A549 treated with CpdA at 1 μM for 4 hours (cell line): ENCODE measurements around the gene ALG9. TPM values are rescaled to one million over a fixed set of nuclear protein-coding genes. Genes with fewer than 3 reads are reported as not detected.

Experiments used
- total RNA-seq: library from RNA; stranded (reverse); fragments of 200-300 nt; extraction: Qiagen RNA extraction; gene quantifications from 5 replicates; pipeline ENCODE4 v1.2.3, GENCODE V29; 2022; ENCODE audit warnings: low read depth

Gene ALG9, protein sequence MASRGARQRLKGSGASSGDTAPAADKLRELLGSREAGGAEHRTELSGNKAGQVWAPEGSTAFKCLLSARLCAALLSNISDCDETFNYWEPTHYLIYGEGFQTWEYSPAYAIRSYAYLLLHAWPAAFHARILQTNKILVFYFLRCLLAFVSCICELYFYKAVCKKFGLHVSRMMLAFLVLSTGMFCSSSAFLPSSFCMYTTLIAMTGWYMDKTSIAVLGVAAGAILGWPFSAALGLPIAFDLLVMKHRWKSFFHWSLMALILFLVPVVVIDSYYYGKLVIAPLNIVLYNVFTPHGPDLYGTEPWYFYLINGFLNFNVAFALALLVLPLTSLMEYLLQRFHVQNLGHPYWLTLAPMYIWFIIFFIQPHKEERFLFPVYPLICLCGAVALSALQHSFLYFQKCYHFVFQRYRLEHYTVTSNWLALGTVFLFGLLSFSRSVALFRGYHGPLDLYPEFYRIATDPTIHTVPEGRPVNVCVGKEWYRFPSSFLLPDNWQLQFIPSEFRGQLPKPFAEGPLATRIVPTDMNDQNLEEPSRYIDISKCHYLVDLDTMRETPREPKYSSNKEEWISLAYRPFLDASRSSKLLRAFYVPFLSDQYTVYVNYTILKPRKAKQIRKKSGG
- 18.5 to 24.5 TPM (median 19.5 TPM) in 5 replicates for total RNA-seq

DNA sequence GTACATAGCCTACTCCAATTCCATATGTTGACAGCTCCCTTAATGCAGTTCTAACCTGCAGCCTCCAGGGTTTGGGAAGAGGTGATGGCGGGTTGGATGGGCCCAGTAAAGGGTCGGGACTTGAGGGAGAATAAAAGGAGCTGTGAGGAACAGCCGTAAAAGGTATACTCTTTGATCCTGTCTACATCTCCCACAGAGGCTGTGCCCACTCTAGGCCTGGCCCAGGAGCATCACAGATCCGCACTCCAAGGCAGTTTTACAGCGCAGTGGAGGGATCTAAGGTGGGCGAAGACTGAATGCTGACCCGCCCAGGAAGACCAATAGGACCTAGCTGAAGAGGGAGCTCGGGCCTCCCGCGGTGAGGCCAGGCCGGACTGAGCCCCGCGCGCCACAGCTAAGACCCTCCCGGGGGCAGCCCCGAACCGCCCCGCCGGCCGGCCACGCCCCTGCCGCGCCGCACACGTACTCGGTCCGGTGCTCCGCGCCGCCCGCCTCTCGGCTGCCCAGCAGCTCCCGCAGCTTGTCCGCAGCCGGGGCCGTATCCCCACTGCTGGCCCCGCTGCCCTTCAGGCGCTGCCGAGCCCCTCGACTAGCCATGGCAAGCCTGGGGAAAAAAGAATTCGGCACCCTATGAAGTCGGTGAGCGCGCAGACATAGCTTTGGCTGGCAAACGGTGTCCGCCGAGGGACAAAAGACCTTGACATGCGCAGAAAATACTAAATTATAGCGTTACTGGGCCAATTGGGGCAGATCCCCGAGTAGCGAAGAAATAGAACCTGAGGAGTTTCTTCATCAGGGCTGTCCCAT, at the start of gene ALG9:
TSS of gene ALG9 (minus strand) at position 696 of the 807 bp plus-strand sequence. CDS start at position 597, 99 bp downstream.

DNA sequence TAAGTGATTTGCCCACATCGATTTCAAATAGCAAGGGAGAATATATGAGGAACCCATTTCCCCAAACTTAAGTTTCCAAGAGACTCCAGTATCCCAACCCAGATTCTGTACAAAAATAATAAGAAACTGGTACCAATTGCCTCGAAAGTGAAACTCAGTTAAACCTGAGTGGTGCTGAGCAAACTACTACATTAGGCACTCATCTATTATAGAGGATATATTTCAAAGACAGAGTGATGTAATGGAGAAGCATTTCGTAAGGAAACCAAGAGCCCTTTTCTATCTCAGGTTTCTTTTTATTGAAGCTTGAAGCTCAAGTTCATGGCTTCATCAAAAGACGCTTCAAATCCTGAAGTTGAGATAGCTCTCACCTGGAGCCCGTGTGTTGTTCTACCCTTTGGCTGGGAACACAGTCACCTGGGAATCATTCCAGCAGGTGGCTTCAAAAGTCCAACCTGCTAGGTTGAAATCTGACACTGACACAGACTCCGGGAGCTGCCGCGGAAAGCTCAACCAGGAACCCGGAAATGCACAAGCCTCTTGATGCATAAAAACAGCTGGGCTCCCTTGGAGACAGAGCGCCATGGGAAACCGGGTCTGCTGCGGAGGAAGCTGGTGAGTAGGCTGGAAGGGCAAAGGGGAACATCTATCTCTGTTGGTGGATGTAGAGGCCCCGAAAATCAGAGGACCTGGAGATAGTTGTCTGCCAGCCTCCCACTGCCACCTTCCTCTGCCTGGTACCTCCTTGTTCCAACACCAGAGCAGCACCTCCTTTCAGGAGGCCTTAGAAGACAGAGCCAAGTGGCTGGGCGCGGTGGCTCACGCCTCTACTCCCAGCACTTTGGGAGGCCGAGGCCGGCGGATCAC, 47.2 kb upstream of the ALG9 start, which contains the start of gene C11orf52:
TSS of gene C11orf52 (plus strand) at position 524 of the 867 bp plus-strand sequence. CDS start at position 584, 60 bp downstream.

DNA sequence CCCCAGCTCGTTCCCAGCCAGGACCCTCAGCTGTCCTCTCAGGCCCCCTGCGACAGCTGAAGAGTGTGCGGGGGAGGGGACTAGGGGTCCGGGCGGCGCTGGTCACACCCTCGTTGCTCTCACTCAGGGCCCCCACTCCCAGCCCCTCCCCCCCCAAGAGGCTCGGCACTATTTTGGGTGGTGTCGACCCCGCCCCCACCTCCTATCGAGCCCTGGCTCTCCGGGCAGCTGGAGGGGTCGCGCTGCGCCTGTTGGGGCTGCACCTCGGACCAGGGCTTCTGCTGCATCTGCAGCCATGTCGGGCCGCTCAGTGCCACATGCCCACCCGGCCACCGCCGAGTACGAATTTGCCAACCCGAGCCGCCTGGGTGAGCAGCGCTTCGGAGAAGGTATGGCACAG, 41.2 kb upstream of the ALG9 start, which contains the start of gene HSPB2:
TSS of gene HSPB2 (plus strand) at position 200 of the 400 bp plus-strand sequence. CDS start at position 296, 96 bp downstream.

DNA sequence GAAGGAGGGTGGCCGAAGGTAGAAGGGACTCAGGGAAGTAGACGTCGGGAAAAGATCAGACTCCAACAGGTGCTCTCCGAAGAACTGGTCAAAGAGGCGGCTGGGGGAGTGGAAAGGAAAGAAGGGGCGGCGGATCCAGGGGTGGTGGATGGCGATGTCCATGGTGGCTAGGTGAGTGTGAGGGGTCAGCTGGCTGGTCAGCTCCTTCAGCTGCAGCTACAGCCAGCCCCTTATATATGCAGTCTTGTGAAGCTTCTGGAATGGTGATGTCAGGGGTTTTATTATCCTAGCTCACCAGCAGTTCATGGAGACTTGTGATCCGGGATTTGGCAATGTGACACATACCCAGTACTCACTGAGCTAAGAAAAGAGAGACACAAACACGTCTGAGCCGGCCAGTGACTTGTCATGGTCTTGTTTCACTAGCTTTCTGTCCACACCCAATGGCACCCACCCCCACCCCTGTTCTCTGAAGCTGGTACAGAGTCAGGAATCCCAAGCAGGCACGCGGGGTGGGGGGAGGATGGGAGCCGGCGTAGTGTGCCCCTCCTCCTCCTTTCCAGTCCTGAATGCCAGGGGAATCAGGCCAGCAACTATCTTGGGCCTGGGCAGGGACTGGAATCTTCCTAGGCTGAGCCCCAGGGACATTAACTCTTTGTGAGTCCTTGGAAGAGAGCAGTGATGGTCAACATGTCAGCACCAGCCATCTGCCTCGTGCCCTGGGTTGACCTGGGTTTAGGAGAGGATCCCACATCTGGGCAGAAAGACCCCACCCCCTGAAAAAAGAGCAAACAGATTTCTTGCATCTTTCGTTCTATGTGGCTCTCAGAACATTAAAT, 40.4 kb upstream of the ALG9 start, which contains the start of gene CRYAB:
TSS of gene CRYAB (minus strand) at position 208 of the 839 bp plus-strand sequence. CDS start at position 162, 46 bp downstream.

DNA sequence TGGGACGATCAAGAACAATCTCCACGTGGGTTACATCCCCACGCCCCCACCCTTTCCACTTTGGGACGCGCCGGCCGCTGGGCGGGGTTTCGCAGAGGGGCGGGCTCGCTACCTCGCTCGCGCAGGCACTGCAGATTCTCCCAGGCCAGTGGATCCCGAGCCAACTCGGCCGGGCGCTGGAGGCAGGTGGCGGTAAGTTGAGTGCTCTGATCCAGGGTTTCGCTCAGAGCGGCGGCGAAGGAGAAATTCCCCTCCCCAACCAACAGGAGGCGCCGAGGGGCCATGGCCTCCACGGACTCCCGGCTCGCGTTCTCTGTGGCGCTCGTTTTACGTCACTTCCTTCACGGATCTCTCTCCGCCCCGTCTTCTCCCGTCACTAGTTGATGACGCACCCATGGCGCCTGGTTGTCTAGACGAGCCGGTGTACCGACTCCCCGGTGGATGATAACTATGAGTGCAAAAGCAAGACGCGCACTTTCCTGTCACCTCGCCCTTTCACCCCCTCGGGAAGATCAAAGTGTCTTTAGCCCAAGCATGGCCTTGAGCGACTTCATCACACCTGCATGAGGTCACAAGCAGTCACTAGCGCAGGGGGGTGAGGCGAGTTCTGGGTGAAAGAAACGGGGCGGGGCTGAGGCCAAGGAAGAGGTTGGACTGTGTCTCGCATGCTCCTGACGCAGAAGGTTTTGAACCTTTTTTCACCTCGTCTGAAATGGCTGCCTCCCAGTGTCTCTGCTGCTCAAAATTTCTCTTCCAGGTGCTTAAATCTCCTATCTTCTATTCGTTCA, 7.7 kb upstream of the ALG9 start, which contains the start of the genes CFAP68 and FDXACB1:
TSS of gene CFAP68 (plus strand) at position 693 of the 788 bp plus-strand sequence. CDS start at position 713, 20 bp downstream.
TSS of gene FDXACB1 (minus strand) at position 317 of the 788 bp plus-strand sequence. CDS start at position 284, 33 bp downstream.

DNA sequence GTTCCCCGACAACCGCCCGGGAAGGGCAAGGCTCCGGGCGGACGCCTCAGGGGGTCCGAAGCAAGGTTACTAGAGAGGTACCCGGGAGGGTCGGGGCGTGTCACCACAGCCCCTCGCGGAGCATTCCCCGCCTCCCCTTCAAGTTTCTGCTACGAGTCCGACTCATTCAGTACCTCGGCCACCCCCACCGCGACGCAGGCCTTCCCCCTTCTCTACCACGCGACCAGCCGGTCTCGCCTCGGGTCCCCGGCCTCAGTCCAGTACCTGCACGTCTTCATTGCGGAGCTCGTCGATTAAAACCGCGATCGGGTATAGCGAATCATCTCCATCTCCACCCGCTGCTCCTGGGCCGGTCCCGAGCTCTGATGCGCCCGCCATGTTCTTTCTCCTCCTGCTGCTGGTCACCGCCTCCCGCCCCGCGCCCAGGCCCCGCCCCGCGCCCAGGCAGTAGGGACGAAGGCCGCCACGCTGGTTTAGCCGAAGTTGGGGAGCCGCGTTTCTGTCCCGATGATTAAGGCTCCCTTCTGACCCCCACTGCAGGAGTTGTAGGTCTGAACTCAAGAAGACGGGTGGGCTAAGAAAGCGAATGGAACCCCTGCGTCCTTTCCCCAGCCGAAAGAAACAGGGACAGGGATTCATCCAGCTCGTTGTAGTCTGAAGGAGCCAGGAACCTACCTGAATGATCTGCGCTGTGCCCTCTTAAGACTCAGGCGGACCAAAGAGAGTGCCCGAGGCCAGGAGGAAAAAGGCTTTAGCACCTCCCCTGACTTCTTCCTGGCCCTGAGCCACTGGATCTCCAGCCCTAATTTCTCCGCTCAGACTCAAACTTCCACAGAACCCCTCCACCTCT, 105.2 kb downstream of the ALG9 start, which contains the start of gene PPP2R1B:
TSS of gene PPP2R1B (minus strand) at position 406 of the 850 bp plus-strand sequence. CDS start at position 378, 28 bp downstream.

Other genes starting within 250 kb of the ALG9 start
- 14.9 to 19.4 TPM (median 17.3 TPM) in 5 replicates for gene PPP2R1B, start 105.2 kb downstream of the ALG9 start, total RNA-seq
- 1.5 to 2.0 TPM (median 1.7 TPM) in 5 replicates for gene FDXACB1, start 7.6 kb upstream of the ALG9 start, total RNA-seq
- gene CFAP68, start 8.0 kb upstream of the ALG9 start, total RNA-seq = 29.9 to 36.9 TPM (median 32.5 TPM) in 5 replicates
- gene CRYAB, start 40.2 kb upstream of the ALG9 start, total RNA-seq = 4.1 to 11.8 TPM (median 5.7 TPM) in 5 replicates
- not detected in 5 replicates for gene HSPB2, start 41.2 kb upstream of the ALG9 start, total RNA-seq
- not detected in 5 replicates for gene C11orf52, start 47.3 kb upstream of the ALG9 start, total RNA-seq
- 3.1 to 4.8 TPM (median 4.4 TPM) in 5 replicates for gene DIXDC1, start 65.8 kb upstream of the ALG9 start, total RNA-seq
- gene DLAT, start 153.8 kb upstream of the ALG9 start, total RNA-seq = 24.1 to 33.2 TPM (median 27.0 TPM) in 5 replicates
- 0.71 to 1.4 TPM (median 1.1 TPM) in 5 replicates for gene PIH1D2, start 202.4 kb upstream of the ALG9 start, total RNA-seq
- gene NKAPD1, start 202.7 kb upstream of the ALG9 start, total RNA-seq = 13.2 to 19.3 TPM (median 13.8 TPM) in 5 replicates
- gene TIMM8B, start 215.2 kb upstream of the ALG9 start, total RNA-seq = 65.4 to 79.6 TPM (median 72.5 TPM) in 5 replicates
- 62.4 to 88.2 TPM (median 65.8 TPM) in 5 replicates for gene SDHD, start 215.3 kb upstream of the ALG9 start, total RNA-seq